Liver (tissue), 9 donors: Measurements from ENCODE around the gene PROS1. TPM values are rescaled to one million over a fixed set of nuclear protein-coding genes. Genes with fewer than 3 reads are reported as not detected.

Experiments
- DNase-seq: peaks from one replicate; pipeline ENCODE4 v3.0.0-alpha.2; 2017; ENCODE audit warnings: low spot score
- H3K27ac ChIP-seq, 2 donors: one replicate each; pipeline ENCODE4 v1.7.0; 2013; ENCODE audit warnings: inconsistent platforms in 2 of 2, low read length in 2 of 2, control low read depth in 1 of 2, low read depth in 1 of 2, mild to moderate bottlenecking in 1 of 2
- H3K27me3 ChIP-seq, 4 donors: one replicate each; pipeline versions ENCODE4 v1.6.1 to v1.7.0; 2013; ENCODE audit warnings: low read length in 3 of 4, inconsistent platforms in 1 of 4, mild to moderate bottlenecking in 1 of 4, moderate library complexity in 1 of 4; ENCODE audit not compliant: control insufficient read depth in 4 of 4, insufficient read depth in 4 of 4
- H3K36me3 ChIP-seq, 4 donors: one replicate each; pipeline versions ENCODE4 v1.6.1 to v1.7.0; 2013; ENCODE audit warnings: low read length in 3 of 4, mild to moderate bottlenecking in 3 of 4, low read depth in 1 of 4, moderate library complexity in 1 of 4; ENCODE audit not compliant: control insufficient read depth in 4 of 4, insufficient read depth in 3 of 4
- H3K4me1 ChIP-seq, 4 donors: one replicate each; pipeline versions ENCODE4 v1.6.1 to v1.7.0; 2013; ENCODE audit warnings: low read length in 3 of 4, mild to moderate bottlenecking in 3 of 4, moderate library complexity in 1 of 4; ENCODE audit not compliant: control insufficient read depth in 4 of 4, insufficient read depth in 4 of 4
- H3K4me3 ChIP-seq, 3 donors: one replicate each; pipeline versions ENCODE4 v1.6.1 to v1.7.0; 2013; ENCODE audit warnings: low read length in 3 of 3, control low read depth in 1 of 3, low read depth in 1 of 3, mild to moderate bottlenecking in 1 of 3
- H3K9ac ChIP-seq, 2 donors: one replicate each; pipeline ENCODE4 v1.7.0; 2013; ENCODE audit warnings: low read length in 2 of 2, mild to moderate bottlenecking in 2 of 2, moderate library complexity in 2 of 2, control low read depth in 1 of 2, low read depth in 1 of 2
- H3K9me3 ChIP-seq, 4 donors: one replicate each; pipeline versions ENCODE4 v1.6.1 to v1.7.0; 2013; ENCODE audit warnings: low read length in 3 of 4; ENCODE audit not compliant: control insufficient read depth in 4 of 4
- EGR1 ChIP-seq, 2 donors: IDR thresholded peaks; 2 replicates each; pipeline ENCODE4 v1.6.1; 2016 to 2018; ENCODE audit warnings: antibody characterized with exemption in 2 of 2, low read depth in 2 of 2
- FOXA1 ChIP-seq: IDR thresholded peaks from 2 replicates; pipeline ENCODE4 v1.6.1; 2016; ENCODE audit warnings: antibody characterized with exemption
- FOXA2 ChIP-seq: IDR thresholded peaks from 2 replicates; pipeline ENCODE4 v1.6.1; 2016; ENCODE audit warnings: antibody characterized with exemption
- GABPA ChIP-seq, 2 donors: IDR thresholded peaks in 1 of 2; conservative IDR thresholded peaks in 1 of 2; 2 replicates each; pipeline ENCODE4 v1.6.1; 2016; ENCODE audit warnings: antibody characterized with exemption in 2 of 2, mild to moderate bottlenecking in 1 of 2, moderate library complexity in 1 of 2
- JUND ChIP-seq, 2 donors: IDR thresholded peaks; 2 replicates each; pipeline ENCODE4 v1.6.1; 2016; ENCODE audit warnings: antibody characterized with exemption in 2 of 2
- MAX ChIP-seq: IDR thresholded peaks from 2 replicates; pipeline ENCODE4 v1.6.1; 2016; ENCODE audit warnings: antibody characterized with exemption
- NR2F2 ChIP-seq: IDR thresholded peaks from 2 replicates; pipeline ENCODE4 v1.6.1; 2016; ENCODE audit warnings: antibody characterized with exemption
- RAD21 ChIP-seq, 2 donors: IDR thresholded peaks; 2 replicates each; pipeline ENCODE4 v1.6.1; 2016; ENCODE audit warnings: antibody characterized with exemption in 2 of 2, mild to moderate bottlenecking in 2 of 2
- SP1 ChIP-seq: IDR thresholded peaks from 2 replicates; pipeline ENCODE4 v1.6.1; 2018; ENCODE audit warnings: antibody characterized with exemption, mild to moderate bottlenecking
- TAF1 ChIP-seq: conservative IDR thresholded peaks from 2 replicates; pipeline ENCODE4 v1.6.1; 2016; ENCODE audit warnings: antibody characterized with exemption, mild to moderate bottlenecking
- ZBTB33 ChIP-seq: IDR thresholded peaks from 2 replicates; pipeline ENCODE4 v1.6.1; 2016; ENCODE audit warnings: antibody characterized with exemption
- WGBS: extraction: QIAGEN DNeasy Blood & Tissue Kit; methylation state at CpG from one replicate; pipeline ENCODE4 v1.1.7; 2013; 5-methylcytosine and 5-hydroxymethylcytosine counted together
- polyA plus RNA-seq, 2 donors: library from polyadenylated mRNA; stranded (reverse) in 1 of 2; unstranded in 1 of 2; fragments of 200-250 nt in 1 of 2; fragments of >200 nt in 1 of 2; fragmentation: Nextera tagmentation in 1 of 2; extraction: Ambion mirVana in 1 of 2; gene quantifications; one replicate each; pipeline versions ENCODE4 v1.2.1 to v1.2.3, GENCODE V29; 2013 to 2015
- total RNA-seq, 2 donors: library from RNA; depleted of rRNA; stranded (reverse); fragments of >200 nt; gene quantifications; one replicate each; pipeline ENCODE4 v1.2.3, GENCODE V29; 2014
- TF ChIP-seq, protein P1 (sequence below): IDR thresholded peaks from 2 replicates; pipeline ENCODE4 v1.6.1; 2016; ENCODE audit warnings: antibody characterized with exemption, mild to moderate bottlenecking
- TF ChIP-seq, protein P2 (sequence below): IDR thresholded peaks from 2 replicates; pipeline ENCODE4 v1.6.1; 2016; ENCODE audit warnings: antibody characterized with exemption
- donor health status: healthy.
- donor health status: healthy.
- donor health status: healthy.
- donor health status: healthy.
- donor health status: healthy.

Gene PROS1
- total and polyA plus RNA-seq, 4 donors, result 88.9 to 252 (median 143) TPM

- DNase-seq, result no peak
- no peaks in the 10 kb centered on the region for H3K27me3 ChIP-seq
- H3K4me3 ChIP-seq, result no peak overlapping the region
- H3K27ac ChIP-seq, result no peak overlapping the region
- H3K9me3 ChIP-seq, result no peaks in the 10 kb centered on the region
- TF ChIP-seq RAD21 (IDR thresholded peaks at IDR 0.05) (no peak), JUND (IDR thresholded peaks at IDR 0.05) (no peak)
- TF ChIP-seq, protein P1, sequence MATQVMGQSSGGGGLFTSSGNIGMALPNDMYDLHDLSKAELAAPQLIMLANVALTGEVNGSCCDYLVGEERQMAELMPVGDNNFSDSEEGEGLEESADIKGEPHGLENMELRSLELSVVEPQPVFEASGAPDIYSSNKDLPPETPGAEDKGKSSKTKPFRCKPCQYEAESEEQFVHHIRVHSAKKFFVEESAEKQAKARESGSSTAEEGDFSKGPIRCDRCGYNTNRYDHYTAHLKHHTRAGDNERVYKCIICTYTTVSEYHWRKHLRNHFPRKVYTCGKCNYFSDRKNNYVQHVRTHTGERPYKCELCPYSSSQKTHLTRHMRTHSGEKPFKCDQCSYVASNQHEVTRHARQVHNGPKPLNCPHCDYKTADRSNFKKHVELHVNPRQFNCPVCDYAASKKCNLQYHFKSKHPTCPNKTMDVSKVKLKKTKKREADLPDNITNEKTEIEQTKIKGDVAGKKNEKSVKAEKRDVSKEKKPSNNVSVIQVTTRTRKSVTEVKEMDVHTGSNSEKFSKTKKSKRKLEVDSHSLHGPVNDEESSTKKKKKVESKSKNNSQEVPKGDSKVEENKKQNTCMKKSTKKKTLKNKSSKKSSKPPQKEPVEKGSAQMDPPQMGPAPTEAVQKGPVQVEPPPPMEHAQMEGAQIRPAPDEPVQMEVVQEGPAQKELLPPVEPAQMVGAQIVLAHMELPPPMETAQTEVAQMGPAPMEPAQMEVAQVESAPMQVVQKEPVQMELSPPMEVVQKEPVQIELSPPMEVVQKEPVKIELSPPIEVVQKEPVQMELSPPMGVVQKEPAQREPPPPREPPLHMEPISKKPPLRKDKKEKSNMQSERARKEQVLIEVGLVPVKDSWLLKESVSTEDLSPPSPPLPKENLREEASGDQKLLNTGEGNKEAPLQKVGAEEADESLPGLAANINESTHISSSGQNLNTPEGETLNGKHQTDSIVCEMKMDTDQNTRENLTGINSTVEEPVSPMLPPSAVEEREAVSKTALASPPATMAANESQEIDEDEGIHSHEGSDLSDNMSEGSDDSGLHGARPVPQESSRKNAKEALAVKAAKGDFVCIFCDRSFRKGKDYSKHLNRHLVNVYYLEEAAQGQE, result no peak
- no peaks in the 10 kb centered on the region for H3K4me1 ChIP-seq
- no peak overlapping the region for H3K9ac ChIP-seq
- no peaks in the 10 kb centered on the region for H3K36me3 ChIP-seq
- 85% methylated on average over 3 of the region's 3 CpGs for WGBS
Observed at GRCh38 chr3:94020293-94020692, 46.6 kb upstream of the PROS1 start.

DNA sequence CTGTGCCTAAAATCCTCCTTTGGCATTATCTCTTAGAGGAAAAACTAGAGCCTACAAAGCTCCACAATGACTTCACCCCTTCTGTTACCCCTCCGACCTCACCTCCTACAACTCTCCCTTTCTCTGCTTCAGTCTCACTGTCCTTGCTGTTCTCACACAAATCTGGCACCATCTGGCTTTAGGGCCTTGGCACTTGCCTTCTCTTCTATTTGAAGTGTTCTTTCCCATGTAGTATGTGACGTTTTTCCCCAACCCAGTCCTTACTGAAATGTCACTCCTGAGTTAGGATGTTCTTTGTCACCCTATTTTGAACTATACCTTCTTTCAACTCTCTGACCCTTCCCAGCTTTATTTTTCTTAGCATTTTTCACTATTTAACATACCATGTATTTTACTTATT, 46.0 kb upstream of the PROS1 start:
- H3K9me3 ChIP-seq, result no peaks in the 10 kb centered on the region
- no peaks in the 10 kb centered on the region for H3K4me1 ChIP-seq
- H3K36me3 ChIP-seq, result no peaks in the 10 kb centered on the region
- no peak overlapping the region for H3K9ac ChIP-seq
- WGBS, result 92% methylated on average over 2 of the region's 2 CpGs
- no peak overlapping the region for H3K27ac ChIP-seq
- TF ChIP-seq JUND (IDR thresholded peaks at IDR 0.05) (no peak), NR2F2 (no peak), TAF1 (no peak), RAD21 (IDR thresholded peaks at IDR 0.05) (no peak), FOXA1 (no peak), FOXA2 (no peak), ZBTB33 (no peak), GABPA (IDR thresholded peaks at IDR 0.05 in 1 of 2, conservative IDR thresholded peaks at IDR 0.05 in 1 of 2) (no peak), EGR1 (IDR thresholded peaks at IDR 0.05; ENCODE audit: low read depth in 2 of 2) (no peak), MAX (no peak), SP1 (no peak)
- TF ChIP-seq, protein P1, result no peak
- TF ChIP-seq, protein P2, sequence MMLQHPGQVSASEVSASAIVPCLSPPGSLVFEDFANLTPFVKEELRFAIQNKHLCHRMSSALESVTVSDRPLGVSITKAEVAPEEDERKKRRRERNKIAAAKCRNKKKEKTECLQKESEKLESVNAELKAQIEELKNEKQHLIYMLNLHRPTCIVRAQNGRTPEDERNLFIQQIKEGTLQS, result no peak
- no peak for DNase-seq
- no peaks in the 10 kb centered on the region for H3K27me3 ChIP-seq
- no peak overlapping the region for H3K4me3 ChIP-seq
